ENCODE measurements around the gene SUPT3H.

- TF ChIP-seq GATA2 (IDR thresholded peaks at IDR 0.05; ENCODE audit: low read depth, low read length) (no peak), GATA3 (IDR thresholded peaks at IDR 0.05; ENCODE audit: low read depth, low read length) (no peak)
Measured at GRCh38 chr6:45148711-45149341, 228.9 kb downstream of the SUPT3H start.
